Articular chondrocyte of knee joint (primary cell): ENCODE results near the gene UGGT2. TPM values are rescaled to one million over a fixed set of nuclear protein-coding genes. Genes with fewer than 3 reads are reported as not detected.

Experiments used
- small RNA-seq: library from RNA; depleted of rRNA; stranded (forward); fragments of <200 nt; gene quantifications from one replicate; pipeline ENCODE3, GENCODE V24; 2012
- total RNA-seq: library from RNA; depleted of rRNA; stranded (reverse); fragments of >200 nt; gene quantifications from 2 replicates; pipeline ENCODE4 v1.2.3, GENCODE V29; 2012

The UGGT2 gene
- 71.1 and 72.3 TPM in 2 replicates for total RNA-seq

GRCh38 chr13:96053003-96053703, at the start of gene UGGT2:
UGGT2 (minus strand) TSS chr13:96053401; CDS start chr13:96053312, 89 bp downstream.

GRCh38 chr13:96089749-96090239, 36.6 kb upstream of the UGGT2 start, which contains the start of gene HS6ST3:
HS6ST3 (plus strand) TSS chr13:96090107.

Small RNA genes lying within 50 kb of the gene (small RNA-seq; reads per million reads assigned to genes)
- gene HMGN1P24, result not detected

Other genes with a start within 250 kb of the UGGT2 start
- gene HS6ST3, start 36.7 kb upstream of the UGGT2 start, total RNA-seq, result under 0.01 TPM in 1 of 2 replicates, not detected in the other